HG02610 (cell line): ENCODE results near the gene APOA1.

Experiments
- ATAC-seq: cut with Tn5 transposase; IDR thresholded peaks from one replicate; pipeline ENCODE4 v1.9.1; 2021; ENCODE audit warnings: mild to moderate bottlenecking, moderate library complexity; ENCODE audit not compliant: unreplicated experiment

APOA1 gene

DNA sequence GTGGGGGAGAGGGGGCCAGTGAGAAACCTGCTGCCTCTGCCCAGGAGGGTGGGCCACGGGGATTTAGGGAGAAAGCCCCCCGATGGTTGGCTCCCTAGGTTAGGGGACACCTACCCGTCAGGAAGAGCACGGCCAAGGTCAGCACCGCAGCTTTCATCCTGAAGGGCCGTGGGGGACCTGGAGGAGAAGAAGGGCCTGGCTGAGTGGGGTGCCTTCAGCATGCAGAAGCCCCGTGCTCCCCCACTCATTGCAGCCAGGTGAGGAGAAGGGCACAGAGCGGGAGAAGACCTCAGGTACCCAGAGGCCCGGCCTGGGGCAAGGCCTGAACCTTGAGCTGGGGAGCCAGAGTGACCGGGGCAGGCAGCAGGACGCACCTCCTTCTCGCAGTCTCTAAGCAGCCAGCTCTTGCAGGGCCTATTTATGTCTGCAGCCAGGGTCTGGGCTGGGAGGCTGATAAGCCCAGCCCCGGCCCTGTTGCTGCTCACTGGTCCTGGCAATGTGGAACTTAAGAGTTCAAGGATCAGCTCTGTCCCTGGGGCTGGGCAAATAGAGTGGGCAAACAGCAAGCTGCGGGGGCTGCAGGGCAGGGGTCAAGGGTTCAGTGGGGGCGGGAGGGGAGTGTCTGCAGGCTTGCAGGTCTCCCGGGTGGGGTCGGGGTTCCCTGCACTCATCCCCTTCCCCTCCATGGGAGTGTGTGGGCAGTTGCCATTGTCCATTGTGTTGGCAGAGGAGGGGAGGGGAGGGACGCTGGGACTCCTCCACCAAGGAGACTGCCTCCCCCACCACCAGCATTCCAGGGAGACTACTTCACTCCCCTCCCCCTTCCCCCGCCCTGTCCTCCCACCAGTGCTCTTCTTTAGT is at the start of gene APOA1:
TSS of gene APOA1 (minus strand) at position 392 of the 861 bp plus-strand sequence. CDS start at position 157, 235 bp downstream.
- ATAC-seq, result no peak

DNA sequence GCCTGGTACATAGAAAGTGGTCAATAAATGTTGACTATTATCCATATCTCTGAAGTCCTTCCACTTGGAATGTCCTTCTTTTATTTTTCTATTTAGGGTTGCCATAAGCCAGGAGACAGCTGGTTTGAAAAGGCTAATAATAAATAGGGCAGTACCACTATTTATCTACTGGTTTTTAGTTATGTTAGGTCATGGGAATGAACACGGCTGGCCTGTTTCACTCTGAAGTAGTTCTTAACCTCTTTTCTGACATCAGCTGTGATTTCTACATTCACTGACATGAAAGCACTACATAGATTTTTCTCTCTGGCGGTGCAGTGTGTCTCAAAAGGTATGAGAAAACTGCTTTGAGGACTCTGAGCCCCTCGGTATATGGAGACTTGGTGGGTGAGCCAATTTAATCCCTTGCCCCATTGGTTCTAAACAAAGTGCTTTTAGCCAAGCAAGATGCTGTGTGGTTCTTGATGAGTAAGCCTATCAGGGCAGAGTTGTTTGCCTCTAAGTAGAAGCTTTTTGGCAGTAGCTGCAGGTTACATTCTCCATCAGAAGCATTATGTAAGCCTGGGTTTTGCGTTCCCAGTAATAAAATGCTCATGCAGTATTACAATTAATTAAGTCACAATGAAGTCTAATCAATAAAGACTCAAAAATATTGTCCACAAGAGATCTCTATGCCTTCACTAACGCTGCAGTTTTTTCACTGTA is 48.7 kb upstream of the APOA1 start:
- ATAC-seq, result no peak

DNA sequence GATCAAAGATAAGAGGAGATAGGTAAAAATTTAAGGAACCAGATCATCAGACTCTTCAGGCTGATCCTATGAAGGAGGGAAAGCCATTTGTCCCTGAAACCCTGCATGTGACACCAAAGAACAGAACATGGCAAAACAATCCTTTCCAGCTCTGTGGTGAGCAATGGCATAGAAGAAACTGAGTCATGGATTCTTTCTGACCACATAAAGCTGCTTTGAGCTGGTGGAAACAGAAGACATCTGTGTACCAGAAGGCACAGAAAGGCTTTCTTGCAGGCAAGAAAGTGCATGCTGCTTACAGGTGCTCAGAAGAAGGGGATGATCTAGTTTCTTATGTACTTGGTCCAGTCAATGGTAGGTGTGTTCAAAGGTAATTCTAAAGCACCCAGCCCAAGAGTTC is 45.0 kb upstream of the APOA1 start:
- ATAC-seq, result no peak

DNA sequence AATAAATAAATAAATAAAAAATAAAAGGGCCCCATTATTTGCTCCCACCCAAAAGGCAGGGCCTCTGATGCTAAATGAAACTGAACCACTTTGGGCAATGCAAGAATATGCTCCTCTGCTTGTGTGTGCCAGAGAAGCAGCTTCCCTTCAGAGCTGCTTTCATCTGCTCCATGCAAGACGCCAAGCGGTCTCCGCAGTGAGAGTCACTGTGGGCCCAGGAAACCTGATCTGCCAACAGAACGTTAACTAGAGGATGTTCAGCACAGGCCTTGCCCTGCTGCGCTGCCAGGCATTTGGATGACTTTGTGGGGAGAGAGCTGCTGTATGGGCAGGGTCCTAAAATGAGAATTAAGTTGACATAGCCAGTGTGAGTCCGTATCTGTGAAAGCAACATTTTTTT is 43.7 kb upstream of the APOA1 start:
- ATAC-seq, result no peak

DNA sequence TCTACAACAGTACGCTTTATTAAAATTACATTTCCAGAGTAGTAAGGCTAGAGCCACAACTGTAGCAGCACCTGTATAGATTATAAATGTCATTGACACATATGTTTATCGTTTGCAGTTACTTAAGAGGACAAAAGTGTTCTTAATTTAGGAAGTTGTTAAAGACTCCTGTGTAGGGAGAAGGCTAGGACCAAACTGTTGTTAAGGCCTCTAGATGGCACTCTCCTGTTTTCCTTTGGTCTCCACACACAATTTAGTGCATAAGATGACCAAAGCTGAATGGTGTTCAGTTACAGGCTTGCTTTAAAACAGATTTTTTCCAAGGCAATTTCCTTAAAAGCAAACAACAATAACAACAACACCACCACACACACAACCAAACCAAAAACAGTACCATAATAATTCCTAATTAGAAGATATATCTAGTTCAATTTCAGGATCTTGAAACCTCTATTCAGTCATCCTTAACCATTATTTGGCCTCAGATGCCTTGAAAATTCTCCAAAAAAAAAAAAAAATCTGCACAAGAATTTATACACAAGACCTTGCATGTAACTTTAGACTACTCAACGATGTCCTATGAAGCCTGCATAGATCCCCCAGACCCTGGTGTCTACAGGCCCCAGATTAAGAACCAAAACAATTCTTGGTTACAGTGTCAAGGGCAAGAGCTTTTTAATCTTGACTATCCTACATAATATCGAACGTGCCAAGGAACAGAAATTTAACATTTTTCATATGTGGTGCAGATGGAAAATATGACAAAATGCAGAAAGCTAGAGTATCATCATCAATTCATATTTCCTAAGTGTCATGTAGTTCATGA is 42.6 kb upstream of the APOA1 start:
- ATAC-seq, result no peak

DNA sequence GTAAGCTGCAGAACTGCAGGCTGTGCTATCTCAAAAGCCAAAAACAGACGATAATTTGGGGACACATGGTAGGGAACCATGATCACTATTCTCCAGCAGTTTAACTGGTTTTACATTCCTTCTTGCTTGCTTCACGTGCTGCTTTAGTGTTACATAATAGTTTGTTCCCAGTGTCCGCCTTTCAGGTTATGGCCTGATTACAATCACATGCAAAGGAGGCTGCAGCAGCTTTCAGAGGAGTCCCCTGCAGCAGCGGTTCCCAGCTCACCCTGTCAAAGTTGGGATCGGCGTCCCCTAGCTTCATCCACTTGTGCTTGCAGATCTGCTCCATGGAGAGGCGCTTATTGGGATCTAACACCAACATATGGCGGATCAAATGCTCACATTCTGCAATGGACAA is 39.2 kb upstream of the APOA1 start:
- no peak for ATAC-seq

DNA sequence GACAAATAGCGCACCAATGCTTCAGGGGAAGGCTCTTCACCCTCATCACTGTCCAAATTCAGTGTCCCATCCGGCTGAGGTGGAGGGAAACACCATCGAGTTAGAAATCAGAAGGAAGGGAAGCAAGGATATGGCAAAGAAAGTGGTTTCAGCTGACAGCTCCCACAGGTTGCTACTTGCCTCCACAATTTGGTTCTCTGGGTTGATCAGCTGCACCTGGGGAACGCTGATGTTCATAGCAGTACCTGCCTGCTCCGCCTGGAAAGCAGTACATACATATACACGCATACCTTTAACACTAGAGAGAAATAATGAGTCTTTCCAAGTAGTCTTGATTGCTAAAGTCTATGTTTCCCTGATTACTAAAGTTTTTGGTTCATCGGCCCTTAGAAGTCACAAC is 37.8 kb upstream of the APOA1 start:
- ATAC-seq, result no peak

DNA sequence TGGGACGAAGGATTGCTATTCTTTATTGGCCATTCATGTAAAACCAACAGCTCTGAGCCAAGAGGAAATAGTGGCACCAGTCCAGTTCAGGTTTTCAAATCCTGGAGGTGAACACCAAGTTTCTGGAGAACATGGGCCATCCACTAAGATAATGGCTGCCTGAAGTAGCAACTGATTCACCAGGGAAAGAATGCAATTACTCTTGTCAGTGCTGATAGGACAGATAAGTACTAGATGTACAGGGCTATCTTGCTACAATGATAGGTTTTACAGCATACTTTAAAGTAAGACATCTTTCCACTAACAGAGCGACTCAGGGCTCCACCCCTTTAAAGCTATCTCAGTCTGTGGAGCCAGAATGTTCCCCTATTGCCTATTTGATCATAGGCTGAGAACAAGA is 36.8 kb upstream of the APOA1 start:
- no peak for ATAC-seq

DNA sequence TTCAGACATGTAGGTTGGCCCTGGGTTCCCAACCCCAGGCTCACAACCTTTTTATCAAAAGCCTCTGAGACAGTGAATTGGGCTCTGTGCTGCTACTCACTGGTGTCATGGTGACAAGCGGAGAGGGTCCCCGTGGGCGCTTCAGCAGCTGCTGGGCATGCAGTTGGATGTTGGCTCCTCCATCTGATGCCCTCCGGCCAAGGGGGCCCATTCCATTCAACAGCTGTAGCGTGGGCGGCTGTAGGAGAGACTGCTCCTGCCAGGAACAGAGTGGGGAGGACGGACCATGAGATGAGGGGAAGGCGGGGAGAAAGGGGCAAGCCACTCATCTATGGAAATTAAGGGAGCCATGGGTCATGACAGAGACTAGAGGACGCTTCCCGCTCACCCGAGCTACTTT is 36.0 kb upstream of the APOA1 start:
- no peak for ATAC-seq

DNA sequence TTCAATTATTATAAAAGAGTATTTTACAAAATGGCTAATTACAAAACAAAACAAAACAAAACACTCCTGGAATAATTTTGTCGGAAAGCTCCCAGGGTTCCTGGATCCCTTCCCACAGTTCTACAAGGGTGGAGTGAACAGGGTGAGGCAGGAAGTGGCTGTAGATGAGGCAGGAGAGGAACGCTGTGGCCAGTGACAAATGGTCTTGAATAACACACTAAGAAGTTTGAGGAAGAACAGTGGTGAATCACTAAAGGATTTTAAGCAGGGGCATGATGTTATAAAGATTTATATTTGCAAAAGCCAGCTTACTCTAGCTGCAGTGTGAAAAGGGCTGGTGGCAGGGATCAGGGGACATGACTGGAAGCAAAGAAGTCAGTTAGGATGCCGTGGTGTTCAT is 33.8 kb upstream of the APOA1 start:
- no peak for ATAC-seq

DNA sequence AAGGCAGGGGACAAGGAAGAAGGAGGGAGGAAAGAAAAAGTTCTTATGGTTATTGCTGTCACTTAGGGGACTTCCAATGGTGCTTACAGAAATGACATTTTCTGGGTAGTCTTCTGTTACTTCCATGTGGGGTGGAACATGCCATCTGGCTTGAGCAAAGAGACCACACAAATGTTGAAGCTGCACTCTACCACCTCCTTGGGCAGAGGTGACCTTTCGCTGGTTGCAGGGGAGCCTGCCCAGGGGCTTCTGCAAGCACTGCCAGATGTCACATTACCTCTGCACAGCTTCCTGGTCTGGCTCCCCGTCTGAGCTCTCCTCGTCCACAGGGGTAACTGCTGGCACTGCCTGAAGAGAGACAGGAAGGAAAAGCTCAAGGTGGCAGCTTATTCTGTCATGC is 32.6 kb upstream of the APOA1 start:
- ATAC-seq, result no peak

DNA sequence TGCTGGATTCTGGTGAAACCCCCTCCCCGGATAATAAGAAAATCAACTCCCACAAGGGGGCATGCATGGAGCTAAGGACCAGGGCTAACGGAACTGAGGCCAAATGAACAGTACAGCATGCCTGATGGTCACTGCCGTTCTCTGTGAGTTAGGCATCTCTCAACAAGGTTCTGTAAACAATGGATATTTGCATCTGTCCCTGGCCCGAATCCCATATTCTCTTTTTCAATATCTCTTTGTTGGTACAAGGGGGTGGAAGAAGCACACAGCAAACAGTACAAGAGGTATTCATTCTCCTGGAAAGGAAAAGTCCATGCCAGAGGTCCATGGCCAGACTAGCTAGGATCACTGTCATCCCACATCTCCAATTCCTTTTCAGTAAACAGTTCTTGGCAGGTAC is 32.2 kb upstream of the APOA1 start:
- no peak for ATAC-seq

DNA sequence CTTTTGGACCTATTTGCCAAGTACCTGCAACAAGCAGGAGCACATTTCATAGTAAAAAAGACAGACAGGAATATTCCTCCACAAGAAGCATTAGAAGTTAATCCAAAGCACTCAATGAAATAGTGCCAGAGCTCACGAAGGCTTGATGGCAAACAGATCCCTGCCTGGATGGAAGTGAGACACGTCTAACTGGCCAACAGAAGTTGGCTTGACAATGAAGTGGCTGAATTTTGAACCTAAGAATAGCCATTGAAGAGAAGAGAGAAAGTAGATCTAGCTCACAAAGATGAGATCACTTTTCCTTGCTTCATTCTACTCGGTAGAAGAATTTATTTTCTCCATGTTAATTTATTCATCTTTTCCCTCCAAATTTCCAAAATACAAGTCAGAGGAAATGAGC is 30.6 kb upstream of the APOA1 start:
- ATAC-seq, result no peak

DNA sequence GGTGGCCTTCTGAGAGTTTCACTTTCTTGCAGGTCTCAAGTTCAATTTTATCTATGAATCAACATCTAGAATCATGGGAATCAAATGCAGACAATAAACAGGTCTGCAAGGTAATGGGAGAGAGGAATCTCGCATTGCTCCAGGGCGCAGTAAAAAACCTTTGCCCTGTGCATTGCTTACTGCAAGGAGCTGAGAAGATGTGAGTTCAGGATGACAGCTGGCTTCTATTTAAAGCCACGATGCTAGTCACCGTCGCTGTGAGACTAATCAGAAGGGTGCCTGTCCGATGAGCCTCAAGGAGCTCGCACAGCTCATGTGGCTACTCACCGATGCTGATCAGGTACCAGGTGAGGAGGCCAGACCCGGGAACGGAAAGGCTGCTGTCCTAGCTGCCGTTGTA is 30.2 kb upstream of the APOA1 start:
- no peak for ATAC-seq

DNA sequence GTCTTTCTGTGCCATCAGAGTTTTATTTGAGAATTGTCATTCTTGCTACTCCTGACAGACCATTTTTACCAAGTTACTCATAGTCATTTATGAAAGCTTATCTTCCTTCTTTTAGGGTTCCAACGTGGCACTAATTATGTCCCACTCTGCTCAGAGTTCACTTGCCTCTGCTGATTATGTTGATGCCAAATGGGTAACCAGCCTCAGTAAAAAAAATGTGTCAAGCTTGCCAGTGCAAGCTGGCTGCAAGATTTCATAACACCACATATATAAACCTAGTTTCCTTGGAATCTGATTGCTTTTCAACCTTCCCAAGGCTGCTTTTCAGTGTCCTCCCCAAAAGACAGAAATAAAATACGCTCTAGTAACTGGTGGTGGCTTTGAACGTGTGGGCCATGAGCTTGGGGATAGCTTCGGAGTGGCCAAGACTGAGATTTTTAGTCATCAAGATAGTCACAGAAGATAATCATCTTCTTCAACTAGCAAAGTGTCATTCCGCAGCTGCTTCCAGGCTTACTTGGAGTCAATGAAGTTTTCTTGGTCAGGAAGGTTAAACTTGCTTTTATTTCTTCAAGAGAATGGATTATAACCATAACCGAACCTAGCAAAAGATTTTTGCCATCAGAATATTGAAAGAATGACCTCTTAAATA is 29.5 kb upstream of the APOA1 start:
- ATAC-seq, result no peak

DNA sequence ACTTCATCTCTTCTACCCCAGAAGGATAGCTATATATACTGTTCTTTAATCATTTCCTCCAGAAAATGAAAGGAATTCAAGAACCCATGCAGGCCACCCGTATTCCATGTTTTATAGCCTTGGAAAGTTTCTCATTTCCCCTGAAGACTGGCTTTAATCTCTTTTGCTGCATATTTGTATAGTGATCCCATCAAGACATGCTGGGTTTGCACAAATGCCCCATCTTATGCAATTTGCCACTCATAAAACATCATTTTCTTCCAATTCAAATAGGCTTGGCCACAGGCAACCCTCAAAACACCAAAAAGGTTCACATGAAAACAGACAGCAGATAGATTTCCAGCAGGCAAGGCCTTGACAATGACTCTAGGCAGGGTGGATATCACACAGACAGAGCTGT is 28.3 kb upstream of the APOA1 start:
- ATAC-seq, result no peak

DNA sequence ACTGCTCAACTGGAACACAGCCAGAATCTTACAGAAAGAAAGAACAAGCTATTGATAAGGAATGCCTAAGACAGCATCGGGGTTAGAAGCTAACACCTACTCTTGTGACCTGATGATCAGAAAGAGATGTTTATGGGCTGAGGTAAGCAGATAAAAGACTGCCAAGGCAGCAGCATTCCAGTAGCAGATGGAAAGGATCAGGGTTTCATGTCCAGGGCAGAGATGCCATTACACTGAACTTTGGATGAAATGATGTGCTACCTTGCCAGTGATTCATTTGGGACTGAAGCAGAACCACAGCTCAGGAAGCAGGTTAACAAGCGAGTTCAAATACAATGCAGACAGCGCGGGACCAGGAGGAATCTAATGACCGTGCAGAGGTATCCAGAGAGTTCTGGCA is 27.1 kb upstream of the APOA1 start:
- no peak for ATAC-seq

DNA sequence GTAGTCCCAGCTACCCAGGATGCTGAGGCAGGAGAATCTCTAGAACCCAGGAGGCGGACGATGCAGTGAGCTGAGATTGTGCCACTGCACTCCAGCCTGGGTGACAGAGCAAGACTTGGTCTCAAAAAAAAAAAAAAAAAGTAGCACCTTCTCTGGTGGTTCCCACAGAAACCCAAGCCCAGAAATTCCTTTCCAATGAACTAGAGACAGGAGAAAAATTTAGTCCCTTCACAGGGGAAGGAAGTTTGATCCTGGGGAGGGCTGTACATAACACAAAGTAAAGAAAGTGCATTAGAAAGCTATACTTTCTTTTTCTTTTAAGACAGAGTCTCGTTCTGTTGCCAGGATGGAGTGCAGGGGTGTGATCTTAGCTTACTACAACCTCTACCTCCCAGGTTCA is 25.5 kb upstream of the APOA1 start:
- ATAC-seq, result no peak

DNA sequence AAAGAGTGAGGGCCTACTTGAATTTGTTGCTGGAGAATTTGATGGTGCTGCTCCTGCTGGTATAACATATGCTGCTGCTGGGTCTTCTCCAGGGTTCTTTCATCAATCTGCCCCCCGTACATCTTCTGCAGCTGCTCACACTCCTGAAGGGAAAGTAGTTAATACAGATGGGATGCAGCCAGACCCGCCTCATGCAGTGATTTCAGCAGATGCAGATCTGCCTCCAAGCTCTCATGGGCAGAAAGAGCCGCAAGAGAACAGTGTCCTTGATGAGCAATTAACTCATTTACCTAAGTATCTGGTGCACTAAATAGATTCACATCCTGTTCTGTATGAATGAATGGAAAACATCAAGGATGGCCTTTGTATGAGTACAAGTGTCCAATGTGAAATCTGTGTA is 24.8 kb upstream of the APOA1 start:
- ATAC-seq, result no peak

DNA sequence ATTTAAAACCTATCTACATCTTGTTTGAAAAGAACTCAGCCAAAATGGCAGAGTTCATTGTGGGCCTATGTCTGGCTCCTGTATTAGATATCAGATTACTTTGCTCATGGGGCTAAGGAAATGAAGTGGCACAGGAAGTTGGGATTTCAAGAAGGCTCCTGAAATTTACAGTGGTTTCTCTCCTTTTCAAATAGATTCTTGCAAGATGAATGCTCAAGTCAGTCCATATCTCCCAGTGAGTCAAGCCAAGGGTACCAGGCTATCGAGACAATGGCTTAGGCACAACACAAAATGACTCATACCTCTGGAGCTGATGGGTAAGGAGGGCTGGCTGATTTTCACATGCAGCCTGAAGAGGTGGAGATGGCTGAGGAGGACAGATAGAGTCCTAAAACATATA is 24.1 kb upstream of the APOA1 start:
- no peak for ATAC-seq

DNA sequence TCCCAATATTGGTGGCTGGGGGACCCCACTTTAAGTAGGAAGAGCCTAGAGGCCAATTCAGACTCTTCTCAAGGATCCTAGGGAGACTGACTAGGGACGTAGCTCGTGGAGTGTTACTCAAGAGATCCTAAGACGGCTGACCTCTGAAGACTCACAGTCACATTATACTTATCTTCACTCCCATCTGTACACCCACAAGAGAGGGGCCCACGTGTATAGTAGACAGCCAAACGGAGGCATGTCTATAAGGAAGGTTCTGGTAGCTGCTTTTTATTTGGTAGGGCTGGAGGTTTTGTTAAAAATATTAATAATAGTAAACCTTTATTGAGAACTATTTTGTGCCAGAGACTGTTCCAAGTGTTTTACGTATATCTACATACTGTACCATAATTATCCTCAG is 22.9 kb upstream of the APOA1 start:
- ATAC-seq, result no peak
